Measurements from ENCODE around the gene CLTA. TPM values are rescaled to one million over a fixed set of nuclear protein-coding genes. Genes with fewer than 3 reads are reported as not detected.

The CLTA gene
- total RNA-seq, 1 experiment from 2014 or later = 195 TPM

DNA sequence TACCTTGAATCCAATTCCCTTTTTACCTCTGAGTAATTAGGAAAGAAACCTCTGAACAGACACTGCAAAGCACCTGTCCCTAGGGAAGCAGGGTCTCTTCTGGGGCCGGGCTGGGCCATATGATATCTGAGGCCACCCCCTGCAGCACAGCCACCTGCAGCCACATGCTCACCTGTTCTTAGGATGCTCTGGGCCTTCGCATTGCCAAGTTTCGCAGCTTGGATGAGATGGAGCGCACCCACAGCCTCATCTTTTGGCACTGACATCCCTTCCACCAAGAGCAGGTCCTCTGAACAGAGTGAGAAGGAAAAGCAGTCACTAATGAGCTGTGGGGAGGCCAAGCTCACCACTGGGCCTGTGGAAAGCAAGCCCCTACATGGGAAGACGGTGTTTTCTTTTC, 27.3 kb downstream of the CLTA start:
- H3K79me1 ChIP-seq (ENCODE audit: insufficient read depth, low read depth, low read length, poor library complexity, severe bottlenecking) = no peaks in the 10 kb centered on the region
- no peak overlapping the region for H3K4me2 ChIP-seq (ENCODE audit: insufficient read depth, insufficient read length, low read length)
- H3K18ac ChIP-seq (ENCODE audit: insufficient read length, low read depth, low read length) = no peak overlapping the region
- TF ChIP-seq, protein P1, sequence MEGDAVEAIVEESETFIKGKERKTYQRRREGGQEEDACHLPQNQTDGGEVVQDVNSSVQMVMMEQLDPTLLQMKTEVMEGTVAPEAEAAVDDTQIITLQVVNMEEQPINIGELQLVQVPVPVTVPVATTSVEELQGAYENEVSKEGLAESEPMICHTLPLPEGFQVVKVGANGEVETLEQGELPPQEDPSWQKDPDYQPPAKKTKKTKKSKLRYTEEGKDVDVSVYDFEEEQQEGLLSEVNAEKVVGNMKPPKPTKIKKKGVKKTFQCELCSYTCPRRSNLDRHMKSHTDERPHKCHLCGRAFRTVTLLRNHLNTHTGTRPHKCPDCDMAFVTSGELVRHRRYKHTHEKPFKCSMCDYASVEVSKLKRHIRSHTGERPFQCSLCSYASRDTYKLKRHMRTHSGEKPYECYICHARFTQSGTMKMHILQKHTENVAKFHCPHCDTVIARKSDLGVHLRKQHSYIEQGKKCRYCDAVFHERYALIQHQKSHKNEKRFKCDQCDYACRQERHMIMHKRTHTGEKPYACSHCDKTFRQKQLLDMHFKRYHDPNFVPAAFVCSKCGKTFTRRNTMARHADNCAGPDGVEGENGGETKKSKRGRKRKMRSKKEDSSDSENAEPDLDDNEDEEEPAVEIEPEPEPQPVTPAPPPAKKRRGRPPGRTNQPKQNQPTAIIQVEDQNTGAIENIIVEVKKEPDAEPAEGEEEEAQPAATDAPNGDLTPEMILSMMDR (conservative IDR thresholded peaks at IDR 0.05) = no peak
- H2BK12ac ChIP-seq (ENCODE audit: insufficient read length, low read depth, low read length) = no peak overlapping the region
- no CpG with 5 or more reads among the region's 5 CpGs for WGBS (ENCODE audit: extremely low coverage, insufficient read length, low lambda C conversion rate)
- H2BK5ac ChIP-seq (ENCODE audit: insufficient read length, low read length) = no peak overlapping the region
- H3T11ph ChIP-seq (ENCODE audit: low read length) = no peak overlapping the region
- Mint-ChIP-seq H3K36me3 (ENCODE audit: insufficient read depth in 1 of 3, low read depth in 3 of 3) (peaks cover 25 to 68% (median 54%) of the 10 kb centered on the region in 3 experiments), H3K4me3 (no peak overlapping the region), H3K9me3 (no peaks in the 10 kb centered on the region; a peak in 2 of 5 replicates), H3K27ac (no peak overlapping the region), H3K4me1 (no peaks in the 10 kb centered on the region), H3K27me3 (ENCODE audit: low read depth) (no peaks in the 10 kb centered on the region)
- H4K20me1 ChIP-seq (ENCODE audit: control insufficient read depth, insufficient read depth, insufficient read length) = peaks cover 1% of the 10 kb centered on the region
- no peak overlapping the region for H3K4ac ChIP-seq (ENCODE audit: low read depth, low read length)
- H3K23me2 ChIP-seq (ENCODE audit: insufficient read length, low read depth, low read length, poor library complexity, severe bottlenecking) = no peaks in the 10 kb centered on the region
- H3K23ac ChIP-seq (ENCODE audit: insufficient read length, low read depth, low read length) = no peak overlapping the region
- no peaks in the 10 kb centered on the region for H3K4me1 ChIP-seq (ENCODE audit: insufficient read depth, low read length)
- no peak overlapping the region for H4K5ac ChIP-seq (ENCODE audit: insufficient read length, low read depth, low read length)
- H3K14ac ChIP-seq (ENCODE audit: insufficient read depth, low read length) = no peak overlapping the region
- H4K91ac ChIP-seq (ENCODE audit: insufficient read length, low read depth, low read length) = no peak overlapping the region
- no peak for DNase-seq
- H3K9ac ChIP-seq (ENCODE audit: extremely low read depth, insufficient read length, low read length) = no peak overlapping the region
- no peaks in the 10 kb centered on the region for H3K9me3 ChIP-seq (ENCODE audit: control insufficient read depth, low read depth, low read length)
- H2AK5ac ChIP-seq (ENCODE audit: insufficient read length, low read length) = no peak overlapping the region
- no peak overlapping the region for H2BK20ac ChIP-seq (ENCODE audit: low read depth, low read length, poor library complexity, severe bottlenecking)
- H3K27ac ChIP-seq (ENCODE audit: insufficient read length, low read depth, low read length) = no peak overlapping the region
- no peak overlapping the region for H3K56ac ChIP-seq (ENCODE audit: insufficient read length, low read depth, low read length)
- H2BK15ac ChIP-seq (ENCODE audit: low read depth, low read length) = no peak overlapping the region
- no peak overlapping the region for H4K8ac ChIP-seq (replicated peaks; ENCODE audit: insufficient read length, low read depth, low read length)
- H3K79me2 ChIP-seq (ENCODE audit: insufficient read depth, low read length) = no peaks in the 10 kb centered on the region
- no peak overlapping the region for H2BK120ac ChIP-seq (ENCODE audit: low read depth, low read length, poor library complexity, severe bottlenecking)
- H3K27me3 ChIP-seq (ENCODE audit: insufficient read depth, low read length) = no peaks in the 10 kb centered on the region
- H2AFZ ChIP-seq (ENCODE audit: low read length) = no peak overlapping the region

Data from H9 (cell line).